ENCODE data around the gene CDK14. TPM values are rescaled to one million over a fixed set of nuclear protein-coding genes. Genes with fewer than 3 reads are reported as not detected.

The CDK14 gene
- polyA plus RNA-seq, 3 donors: 1.7 to 2.5 (median 2.1) TPM

DNA sequence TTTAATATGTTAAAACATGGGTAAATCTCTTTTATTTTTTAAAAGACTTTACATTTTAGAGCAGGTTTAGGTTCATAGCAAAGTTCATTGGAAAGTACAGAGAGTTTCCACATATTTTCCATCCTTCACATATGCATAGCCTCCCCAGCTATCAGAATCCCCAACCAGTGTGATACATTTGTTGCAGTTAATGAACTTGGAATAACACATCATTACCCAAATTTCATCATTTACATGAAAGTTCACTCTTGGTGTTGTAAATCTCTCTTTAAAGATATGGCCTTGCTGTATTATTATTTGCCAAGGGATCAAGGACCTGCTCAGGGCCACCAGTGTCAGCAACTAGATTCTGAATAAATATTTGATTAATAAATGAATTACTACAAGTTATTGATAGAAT is 263.4 kb downstream of the CDK14 start:
- Histone ChIP-seq H3K79me2 (ENCODE audit: insufficient read depth, low read length) (no peaks in the 10 kb centered on the region), H3K4me1 (ENCODE audit: control insufficient read depth in 1 of 2, insufficient read depth in 2 of 2, low read length in 2 of 2) (no peaks in the 10 kb centered on the region), H3K36me3 (replicated peaks in 1 of 2; ENCODE audit: control insufficient read depth in 1 of 2, insufficient read depth in 2 of 2, low read length in 2 of 2) (no peaks in the 10 kb centered on the region), H3K4me2 (replicated peaks; ENCODE audit: extremely low read depth, low read length, poor library complexity, severe bottlenecking) (no peak overlapping the region), H3K27ac (ENCODE audit: low read depth in 1 of 2, low read length in 2 of 2) (no peak overlapping the region), H3K4me3 (replicated peaks in 1 of 3; ENCODE audit: low read depth in 2 of 3, low read length in 3 of 3) (no peak overlapping the region), H3K9me3 (replicated peaks in 1 of 2; ENCODE audit: control insufficient read depth in 1 of 2, insufficient read depth in 1 of 2, low read length in 2 of 2) (no peaks in the 10 kb centered on the region), H3K9ac (ENCODE audit: insufficient read depth, low read length, poor library complexity, severe bottlenecking) (no peak overlapping the region), H2AFZ (ENCODE audit: insufficient read depth, low read depth, low read length, poor library complexity, severe bottlenecking) (no peak overlapping the region), H4K20me1 (ENCODE audit: insufficient read depth, low read length) (no peaks in the 10 kb centered on the region), H3K27me3 (ENCODE audit: control insufficient read depth in 2 of 2, insufficient read depth in 2 of 2, low read length in 2 of 2) (no peaks in the 10 kb centered on the region)
- intact Hi-C loops (cut with micrococcal nuclease): no loop called here
- Mint-ChIP-seq H3K27me3 (ENCODE audit: low read depth in 3 of 3) (no peaks in the 10 kb centered on the region), H3K27ac (no peak overlapping the region), H3K9me3 (peaks cover 0 to 1% (median 0%) of the 10 kb centered on the region in 7 donors), H3K4me3 (no peak overlapping the region), H3K4me1 (no peaks in the 10 kb centered on the region), H3K36me3 (no peaks in the 10 kb centered on the region)
- DNase-seq: no peak
- TF ChIP-seq, protein P1, sequence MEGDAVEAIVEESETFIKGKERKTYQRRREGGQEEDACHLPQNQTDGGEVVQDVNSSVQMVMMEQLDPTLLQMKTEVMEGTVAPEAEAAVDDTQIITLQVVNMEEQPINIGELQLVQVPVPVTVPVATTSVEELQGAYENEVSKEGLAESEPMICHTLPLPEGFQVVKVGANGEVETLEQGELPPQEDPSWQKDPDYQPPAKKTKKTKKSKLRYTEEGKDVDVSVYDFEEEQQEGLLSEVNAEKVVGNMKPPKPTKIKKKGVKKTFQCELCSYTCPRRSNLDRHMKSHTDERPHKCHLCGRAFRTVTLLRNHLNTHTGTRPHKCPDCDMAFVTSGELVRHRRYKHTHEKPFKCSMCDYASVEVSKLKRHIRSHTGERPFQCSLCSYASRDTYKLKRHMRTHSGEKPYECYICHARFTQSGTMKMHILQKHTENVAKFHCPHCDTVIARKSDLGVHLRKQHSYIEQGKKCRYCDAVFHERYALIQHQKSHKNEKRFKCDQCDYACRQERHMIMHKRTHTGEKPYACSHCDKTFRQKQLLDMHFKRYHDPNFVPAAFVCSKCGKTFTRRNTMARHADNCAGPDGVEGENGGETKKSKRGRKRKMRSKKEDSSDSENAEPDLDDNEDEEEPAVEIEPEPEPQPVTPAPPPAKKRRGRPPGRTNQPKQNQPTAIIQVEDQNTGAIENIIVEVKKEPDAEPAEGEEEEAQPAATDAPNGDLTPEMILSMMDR (IDR thresholded peaks at IDR 0.05): no peak

GRCh38 chr7:90864088-90864487 is 268.0 kb downstream of the CDK14 start:
- Mint-ChIP-seq H3K4me3 (no peak overlapping the region), H3K9me3 (peaks cover 0 to 2% (median 0%) of the 10 kb centered on the region in 7 donors), H3K36me3 (peaks cover 2 to 3% of the 10 kb centered on the region in 2 donors), H3K27ac (no peak overlapping the region), H3K27me3 (ENCODE audit: low read depth in 3 of 3) (peaks cover 0 to 1% (median 0%) of the 10 kb centered on the region in 3 donors), H3K4me1 (no peaks in the 10 kb centered on the region)
- H3K4me1 ChIP-seq (ENCODE audit: control insufficient read depth in 1 of 2, insufficient read depth in 2 of 2, low read length in 2 of 2): no peaks in the 10 kb centered on the region
- H3K9me3 ChIP-seq (replicated peaks in 1 of 2; ENCODE audit: control insufficient read depth in 1 of 2, insufficient read depth in 1 of 2, low read length in 2 of 2): no peaks in the 10 kb centered on the region
- H3K79me2 ChIP-seq (ENCODE audit: insufficient read depth, low read length): no peaks in the 10 kb centered on the region
- WGBS (ENCODE audit: insufficient coverage): no CpG with 5 or more reads among the region's 1 CpG
- H3K4me3 ChIP-seq (replicated peaks in 1 of 3; ENCODE audit: low read depth in 2 of 3, low read length in 3 of 3): no peak overlapping the region
- H2AFZ ChIP-seq (ENCODE audit: insufficient read depth, low read depth, low read length, poor library complexity, severe bottlenecking): no peak overlapping the region
- H3K9ac ChIP-seq (ENCODE audit: insufficient read depth, low read length, poor library complexity, severe bottlenecking): no peak overlapping the region
- TF ChIP-seq, protein P1 (IDR thresholded peaks at IDR 0.05): no peak
- H3K4me2 ChIP-seq (replicated peaks; ENCODE audit: extremely low read depth, low read length, poor library complexity, severe bottlenecking): no peak overlapping the region
- no peaks in the 10 kb centered on the region for H3K27me3 ChIP-seq (ENCODE audit: control insufficient read depth in 2 of 2, insufficient read depth in 2 of 2, low read length in 2 of 2)
- H3K36me3 ChIP-seq (replicated peaks in 1 of 2; ENCODE audit: control insufficient read depth in 1 of 2, insufficient read depth in 2 of 2, low read length in 2 of 2): no peaks in the 10 kb centered on the region
- H4K20me1 ChIP-seq (ENCODE audit: insufficient read depth, low read length): no peaks in the 10 kb centered on the region
- intact Hi-C loops (cut with micrococcal nuclease): no loop called here
- DNase-seq: no peak
- no peak overlapping the region for H3K27ac ChIP-seq (ENCODE audit: low read depth in 1 of 2, low read length in 2 of 2)
